HG02943 (cell line): ENCODE measurements around the gene PIGS.
"Not testable (repeated sequence)": the region's sequence is repeated elsewhere in the genome, so short reads cannot be mapped to it uniquely, and the experiment has no call there.

Experiments
- ATAC-seq: cut with Tn5 transposase; IDR thresholded peaks from one replicate; pipeline ENCODE4 v1.9.1; 2021; ENCODE audit warnings: mild to moderate bottlenecking, low read depth, moderate library complexity; ENCODE audit not compliant: unreplicated experiment

The PIGS gene

DNA sequence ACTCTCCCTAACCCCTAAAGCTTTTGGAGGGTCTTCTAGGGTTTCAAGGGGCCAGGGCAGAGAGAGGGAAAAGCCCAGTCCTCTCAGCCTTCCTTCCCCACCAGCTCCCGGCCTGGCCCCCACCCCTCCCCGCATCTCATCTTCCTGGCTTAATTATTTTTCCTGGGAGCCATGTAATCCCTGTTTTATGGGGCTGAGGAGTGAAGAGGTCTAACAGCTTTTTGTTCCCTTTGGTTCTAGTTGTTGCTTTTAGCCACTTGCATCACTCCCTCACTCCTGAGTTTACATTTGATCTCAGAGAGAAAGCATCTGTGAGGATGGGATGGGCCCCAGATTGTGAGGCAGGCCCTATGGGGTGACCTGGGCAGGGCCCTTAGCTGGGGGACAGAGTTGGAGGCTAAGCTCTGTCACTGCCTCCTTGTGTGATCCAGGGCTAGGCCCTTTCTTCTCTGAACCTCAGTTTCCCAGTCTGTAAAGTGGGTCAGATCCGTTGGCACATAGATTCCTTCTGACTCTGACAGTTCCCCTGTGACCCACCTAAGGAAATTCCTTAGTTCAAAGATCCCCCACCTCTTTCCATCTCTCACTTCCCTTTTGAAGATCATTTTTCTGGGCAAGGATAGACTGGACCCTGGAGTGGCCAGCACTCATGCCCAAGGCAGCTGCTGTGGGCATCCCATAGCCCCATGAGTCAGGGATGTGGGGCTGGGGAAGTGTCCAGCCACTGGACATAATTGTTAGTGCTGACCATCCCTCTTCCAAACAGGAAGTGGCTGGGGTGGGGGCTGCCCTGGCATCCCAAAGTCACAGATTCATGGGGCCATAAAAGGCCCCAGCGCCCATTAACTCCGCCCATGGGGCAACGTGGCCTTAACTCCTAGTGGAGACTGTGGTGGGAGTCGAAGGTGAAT is 39.0 kb downstream of the PIGS start:
- no peak for ATAC-seq

DNA sequence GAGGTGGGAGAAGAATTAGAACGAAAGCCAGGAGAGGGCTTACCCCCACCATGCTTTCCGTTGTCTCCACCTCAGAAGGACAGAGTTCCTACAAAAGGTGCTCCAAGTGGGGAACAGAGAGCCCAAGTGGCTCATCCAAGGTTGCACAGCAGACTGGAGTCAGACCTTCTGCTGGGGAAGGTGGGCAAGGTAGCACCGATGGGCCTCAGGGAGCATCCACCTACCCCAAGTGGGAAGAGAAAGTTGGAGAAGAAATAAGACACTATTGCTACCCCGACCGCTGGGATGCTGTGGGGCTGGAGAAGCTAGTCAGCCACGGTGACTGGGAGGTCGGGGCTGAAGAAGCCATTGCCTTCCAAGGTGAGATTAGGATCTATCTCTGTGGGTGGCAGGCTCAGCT is 40.4 kb downstream of the PIGS start:
- ATAC-seq, result no peak

DNA sequence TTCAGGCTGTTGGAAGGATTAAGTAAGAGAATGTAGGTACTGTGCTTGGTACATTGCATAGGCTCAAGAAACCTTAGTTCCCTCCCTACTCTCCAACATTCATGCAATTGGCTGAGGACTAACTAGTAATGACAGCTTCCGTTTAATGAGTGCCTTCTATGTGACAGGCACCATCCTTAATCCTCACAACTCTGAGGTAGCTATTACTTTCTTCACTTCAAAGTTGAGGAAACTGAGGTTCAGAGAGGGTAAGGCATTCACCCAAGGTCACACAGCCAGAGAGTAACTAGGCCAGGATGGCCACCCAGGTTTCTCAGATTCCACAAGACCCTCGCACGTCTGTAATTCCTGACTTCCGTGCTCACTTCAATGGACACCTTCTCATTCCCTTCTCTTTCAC is 41.1 kb downstream of the PIGS start:
- no peak for ATAC-seq

GRCh38 chr17:28529013-28529400 is 42.3 kb downstream of the PIGS start:
- ATAC-seq, result no peak

DNA sequence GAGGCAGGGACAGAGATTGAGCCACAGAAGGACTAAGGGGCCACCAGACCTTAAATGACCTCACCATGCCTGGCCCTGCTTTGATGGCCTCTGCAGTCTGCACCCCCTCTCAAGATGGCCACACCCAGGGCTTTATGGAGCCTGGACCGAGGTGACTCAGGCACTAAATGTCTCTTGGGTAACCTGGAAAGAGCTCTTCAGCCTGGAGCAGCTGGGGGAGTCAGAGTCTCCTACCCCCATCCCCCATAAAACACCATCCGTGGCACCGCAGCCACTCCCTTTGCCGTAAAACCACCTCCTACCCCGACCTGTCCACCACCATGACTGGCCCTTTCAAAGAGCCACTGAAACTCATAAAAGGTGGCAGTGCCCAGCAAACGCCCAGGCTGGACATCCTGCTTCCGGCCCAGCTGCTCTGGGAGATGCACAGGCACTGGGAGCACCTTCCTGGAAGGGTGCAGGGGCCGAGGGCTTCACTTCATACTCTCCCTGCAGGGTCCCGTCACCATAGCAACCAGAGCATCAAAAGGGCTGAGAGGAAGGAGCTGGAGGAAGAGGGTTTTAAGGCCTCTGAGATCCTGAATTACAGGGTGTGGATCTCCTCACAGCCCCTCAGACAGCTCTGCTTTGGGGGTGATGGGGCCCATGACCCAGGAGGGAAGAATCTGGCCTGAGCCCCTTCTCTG is 42.9 kb downstream of the PIGS start:
- no peak for ATAC-seq

DNA sequence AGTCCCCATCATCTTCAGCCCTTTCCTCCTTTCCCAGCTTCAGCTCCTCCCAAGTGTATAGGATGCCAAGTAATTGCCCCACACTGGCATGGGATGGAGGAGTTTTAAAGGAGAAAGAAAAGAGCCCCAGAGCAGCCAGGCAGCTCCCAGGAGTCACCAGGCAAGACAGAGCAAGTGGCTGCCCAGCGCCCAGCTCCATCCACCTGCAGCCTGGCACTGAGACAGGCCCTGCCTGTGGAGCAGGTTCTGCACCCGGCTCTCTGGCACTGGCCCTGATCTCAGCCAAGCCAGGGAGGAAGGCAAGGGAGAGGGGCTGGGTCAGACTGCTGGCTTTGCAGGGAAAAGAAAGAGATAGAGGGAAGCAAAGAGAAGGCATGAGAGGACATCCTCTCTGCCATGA is 43.5 kb downstream of the PIGS start:
- ATAC-seq, result no peak

- ATAC-seq, result no peak
Measured at GRCh38 chr17:28527181-28527681, 44.1 kb downstream of the PIGS start.

- ATAC-seq, result no peak
Measured at GRCh38 chr17:28526381-28526780, 44.9 kb downstream of the PIGS start.

DNA sequence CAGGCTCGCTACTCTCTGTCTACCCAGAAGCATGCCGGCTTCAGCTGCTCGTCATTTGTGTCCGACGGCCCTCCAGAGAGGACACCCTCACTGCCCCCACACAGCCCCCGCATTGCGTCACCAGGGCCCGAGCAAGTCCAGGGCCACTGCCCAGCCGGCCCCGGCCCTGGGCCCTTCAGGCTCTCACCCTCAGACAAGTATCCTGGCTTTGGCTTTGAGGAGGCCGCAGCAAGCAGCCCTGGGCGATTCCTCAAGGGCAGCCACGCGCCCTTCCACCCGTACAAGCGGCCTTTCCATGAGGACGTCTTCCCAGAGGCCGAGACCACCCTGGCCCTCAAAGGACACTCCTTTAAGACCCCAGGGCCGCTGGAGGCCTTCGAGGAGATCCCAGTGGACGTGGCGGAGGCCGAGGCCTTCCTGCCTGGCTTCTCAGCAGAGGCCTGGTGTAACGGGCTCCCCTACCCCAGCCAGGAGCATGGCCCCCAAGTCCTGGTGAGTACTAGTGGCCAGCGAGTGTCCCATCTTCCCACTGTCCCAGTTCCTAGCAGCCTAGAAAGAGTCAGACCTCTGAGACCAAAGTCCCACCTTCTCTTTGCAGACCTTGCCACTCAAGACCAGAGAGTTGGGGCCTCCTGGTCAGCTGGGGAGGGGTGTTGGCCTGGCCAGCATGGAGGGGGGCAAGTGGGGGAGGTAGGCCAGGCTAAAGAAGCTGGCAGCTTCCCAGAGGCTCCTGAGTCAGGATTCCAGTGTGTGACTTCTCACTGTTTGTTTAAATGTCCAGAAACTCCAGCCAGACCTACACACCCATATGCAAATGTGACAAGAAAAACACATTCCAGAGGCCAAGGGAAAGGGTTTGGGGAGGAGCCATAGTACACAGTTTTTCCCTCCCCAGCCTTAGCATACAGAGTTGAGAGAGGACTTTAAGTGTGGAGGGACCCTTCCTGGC is 46.6 kb downstream of the PIGS start:
- ATAC-seq, result no peak

GRCh38 chr17:28523876-28524275 is 47.4 kb downstream of the PIGS start:
- no peak for ATAC-seq

- ATAC-seq, result no peak
Measured at GRCh38 chr17:28523186-28523585, 48.1 kb downstream of the PIGS start.

DNA sequence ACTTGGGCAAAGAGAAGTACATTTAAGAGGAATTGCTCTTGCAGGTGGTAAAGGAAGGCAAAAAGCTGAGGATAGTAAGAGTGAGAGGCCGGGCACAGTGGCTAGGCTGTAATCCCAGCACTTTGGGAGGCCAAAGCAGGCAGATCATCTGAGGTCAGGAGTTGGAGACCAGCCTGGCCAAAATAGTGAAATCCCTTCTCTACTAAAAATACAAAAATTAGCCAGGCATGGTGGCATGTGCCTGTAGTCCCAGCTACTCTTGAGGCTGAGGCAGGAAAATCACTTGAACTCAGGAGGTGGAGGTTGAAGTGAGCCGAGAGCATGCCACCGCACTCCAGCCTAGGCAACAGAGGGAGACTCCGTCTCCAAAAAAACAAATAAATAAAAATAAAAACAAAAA is 49.0 kb downstream of the PIGS start:
- ATAC-seq, result not testable (repeated sequence)

- no peak for ATAC-seq
Measured at GRCh38 chr17:28521311-28522085, 49.8 kb downstream of the PIGS start.

GRCh38 chr17:28520687-28521086 is 50.6 kb downstream of the PIGS start:
- ATAC-seq, result no peak

DNA sequence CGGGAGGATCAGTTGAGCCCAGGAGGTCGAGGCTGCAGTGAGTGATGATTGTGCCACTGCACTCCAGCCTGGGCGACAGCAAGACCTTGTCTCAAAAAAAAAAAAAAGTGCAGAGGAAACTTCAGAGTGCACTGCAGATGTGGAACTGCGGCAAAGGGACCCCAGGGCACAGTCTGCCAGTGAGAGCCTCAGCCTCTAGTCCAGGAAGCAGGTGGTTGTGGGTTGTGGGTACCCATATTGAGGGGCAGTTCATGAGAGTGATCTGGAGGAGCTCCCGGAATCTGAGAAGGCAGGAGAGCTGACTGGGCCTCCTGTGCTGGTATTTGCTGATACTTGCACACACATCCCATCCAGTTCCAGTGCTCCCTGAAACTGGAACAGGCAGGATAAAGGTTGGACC is 52.1 kb downstream of the PIGS start:
- no peak for ATAC-seq

DNA sequence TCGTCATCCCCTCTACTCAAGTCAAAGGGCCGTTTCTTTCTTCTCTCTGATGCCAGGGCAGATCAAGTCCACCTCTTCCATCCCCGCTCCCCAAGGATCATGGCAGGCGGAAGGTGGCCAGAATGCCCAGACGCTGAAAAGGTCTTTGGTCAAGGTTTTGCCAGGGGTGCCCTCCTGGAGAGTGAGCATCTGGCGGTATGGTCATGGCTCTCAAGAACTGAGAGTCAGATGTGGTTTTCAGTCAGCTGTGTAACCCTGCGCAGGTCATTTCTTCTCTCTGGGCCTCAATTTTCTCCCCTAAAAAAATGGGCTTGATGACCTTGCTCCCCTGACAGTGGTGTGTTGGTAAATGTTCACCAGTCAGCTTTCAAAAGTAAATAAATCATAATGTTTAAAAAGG is 52.7 kb downstream of the PIGS start:
- ATAC-seq, result no peak

- ATAC-seq, result no peak
Measured at GRCh38 chr17:28518132-28518531, 53.2 kb downstream of the PIGS start.

DNA sequence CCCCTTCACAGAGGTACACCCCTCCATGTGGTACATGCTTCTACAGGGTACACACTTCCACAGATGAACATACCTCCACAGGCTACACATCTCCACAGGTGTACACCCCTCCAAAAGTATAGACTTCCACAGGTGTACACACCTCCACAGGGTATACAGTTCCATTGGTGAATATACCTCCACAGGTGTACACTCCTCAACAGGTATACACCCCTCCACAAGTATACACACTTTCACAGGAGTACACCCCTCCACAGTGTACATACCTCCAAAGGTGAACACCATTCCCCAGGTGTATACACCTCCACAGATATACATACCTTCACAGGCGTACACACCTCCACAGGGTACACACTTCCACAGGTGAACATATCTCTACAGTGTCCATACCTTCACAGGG is 55.8 kb downstream of the PIGS start:
- no peak for ATAC-seq

GRCh38 chr17:28514561-28515002 is 56.7 kb downstream of the PIGS start:
- no peak for ATAC-seq

DNA sequence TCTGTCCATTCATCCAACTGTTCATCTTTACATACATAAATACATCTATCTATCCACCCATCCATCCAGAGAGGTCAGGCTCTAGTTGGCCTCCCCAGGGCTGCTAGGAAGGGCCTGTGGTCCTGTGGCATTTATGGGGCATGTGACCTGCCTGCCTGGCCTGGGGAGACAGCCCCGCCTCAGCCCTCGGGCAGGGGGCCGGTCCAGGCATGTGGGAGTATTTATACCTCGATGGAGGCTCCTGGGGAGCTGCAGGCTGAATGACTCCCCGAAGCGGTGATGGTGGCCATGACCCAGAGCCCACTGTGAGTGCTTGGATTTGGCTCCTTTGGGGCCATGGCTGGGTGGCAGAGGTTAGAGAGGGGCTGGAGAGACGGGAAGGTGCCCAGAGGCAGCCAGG is 57.8 kb downstream of the PIGS start:
- no peak for ATAC-seq
